Spleen (tissue), 11 donors: Measurements from ENCODE around the gene ALDH1A2. TPM values are rescaled to one million over a fixed set of nuclear protein-coding genes. Genes with fewer than 3 reads are reported as not detected.

Experiments used
- DNase-seq: peaks from one replicate; pipeline ENCODE4 v3.0.0-alpha.2; 2020
- H3K27ac ChIP-seq, 8 donors: fragments of 200-600 bp; sonication (generic) in 7 of 8; 1 replicate in 4 of 8; 2 replicates in 4 of 8; pipeline versions ENCODE4 v1.5.0 to v1.8.0; 2016 to 2021; ENCODE audit warnings: inconsistent platforms in 4 of 8, mild to moderate bottlenecking in 4 of 8, moderate library complexity in 1 of 8
- H3K27me3 ChIP-seq, 7 donors: fragments of 200-600 bp; sonication (generic) in 6 of 7; replicated peaks in 1 of 7; 1 replicate in 4 of 7; 2 replicates in 3 of 7; pipeline versions ENCODE4 v1.5.0 to v1.8.0; 2016 to 2021; ENCODE audit warnings: inconsistent platforms in 3 of 7, mild to moderate bottlenecking in 1 of 7
- H3K36me3 ChIP-seq, 6 donors: fragments of 200-600 bp; sonication (generic) in 5 of 6; 1 replicate in 4 of 6; 2 replicates in 2 of 6; pipeline versions ENCODE4 v1.5.0 to v1.8.0; 2016 to 2021; ENCODE audit warnings: inconsistent platforms in 2 of 6
- H3K4me1 ChIP-seq, 6 donors: fragments of 200-600 bp; sonication (generic) in 5 of 6; 1 replicate in 3 of 6; 2 replicates in 3 of 6; pipeline versions ENCODE4 v1.5.0 to v1.8.0; 2016 to 2021; ENCODE audit warnings: inconsistent platforms in 3 of 6
- H3K4me3 ChIP-seq, 8 donors: fragments of 200-600 bp; sonication (generic) in 7 of 8; 1 replicate in 4 of 8; 2 replicates in 4 of 8; pipeline versions ENCODE4 v1.5.0 to v1.8.0; 2016 to 2021; ENCODE audit warnings: inconsistent platforms in 4 of 8, mild to moderate bottlenecking in 4 of 8, moderate library complexity in 2 of 8
- H3K9me3 ChIP-seq, 8 donors: fragments of 200-600 bp; sonication (generic) in 7 of 8; 1 replicate in 4 of 8; 2 replicates in 4 of 8; pipeline versions ENCODE4 v1.5.0 to v1.8.0; 2016 to 2021; ENCODE audit warnings: inconsistent platforms in 4 of 8
- POLR2A ChIP-seq, 3 donors: fragments of 450-650 bp; IDR thresholded peaks; one replicate each; pipeline ENCODE4 v1.5.1; 2017; ENCODE audit warnings: antibody characterized with exemption in 3 of 3, mild to moderate bottlenecking in 1 of 3
- POLR2AphosphoS5 ChIP-seq, 3 donors: sonication (generic); formaldehyde crosslinking; IDR thresholded peaks; one replicate each; pipeline ENCODE4 v1.5.1; 2017; ENCODE audit warnings: antibody characterized with exemption in 3 of 3
- WGBS, 5 donors: extraction: QIAGEN DNeasy Blood & Tissue Kit in 3 of 5; methylation state at CpG; one replicate each; pipeline versions ENCODE4 v1.1.5 to v1.1.7; 2013 to 2018; 5-methylcytosine and 5-hydroxymethylcytosine counted together
- intact Hi-C: fragments of 100-400 bp; cut with DNase I; formaldehyde crosslinking; loops from one replicate; pipeline ENCODE4 v1.15.0; 2023; ENCODE audit warnings: low total_unique reads
- polyA plus RNA-seq, 3 donors: library from polyadenylated mRNA; stranded (reverse); fragments of 200-250 nt; gene quantifications; one replicate each; pipeline ENCODE4 v1.2.1, GENCODE V29; 2013
- total RNA-seq, 7 donors: library from RNA; depleted of rRNA in 3 of 7; stranded (reverse); fragments of >200 nt in 3 of 7; fragmentation: NEBNext Ultra II Directional in 4 of 7; extraction: Animal tissue kit (Norgen Biotek cat#: 25700) in 4 of 7; gene quantifications; one replicate each; pipeline versions ENCODE4 v1.1.0 to v1.2.1, GENCODE V29; 2016 to 2021
- TF ChIP-seq, protein P1 (sequence below), 11 experiments: fragments of 200-600 bp in 7 of 11; fragments of 450-650 bp in 4 of 11; sonication (generic) in 4 of 11; IDR thresholded peaks in 8 of 11; conservative IDR thresholded peaks in 3 of 11; 1 replicate in 7 of 11; 2 replicates in 4 of 11; pipeline versions ENCODE4 v1.4.0 to v1.8.0; 2016 to 2021; ENCODE audit warnings: antibody characterized with exemption in 11 of 11, inconsistent platforms in 4 of 11, mild to moderate bottlenecking in 1 of 11
- donor health status: healthy with polysubstance abuse.
- donor health status: DM: no; HTN: no; CAD: no; lungs with moderate emphysema.
- donor health status: DM: no; HTN: no; CAD: no.
- donor health status: Bipolar disorder and iron deficiency.
- donor health status: healthy.
- donor health status: DM: no; HTN: no; CAD: no.
- donor health status: DM: yes; HTN: yes; CAD: no.

The ALDH1A2 gene
- total and polyA plus RNA-seq, 10 donors = 0.26 to 20.3 (median 4.8) TPM

DNA sequence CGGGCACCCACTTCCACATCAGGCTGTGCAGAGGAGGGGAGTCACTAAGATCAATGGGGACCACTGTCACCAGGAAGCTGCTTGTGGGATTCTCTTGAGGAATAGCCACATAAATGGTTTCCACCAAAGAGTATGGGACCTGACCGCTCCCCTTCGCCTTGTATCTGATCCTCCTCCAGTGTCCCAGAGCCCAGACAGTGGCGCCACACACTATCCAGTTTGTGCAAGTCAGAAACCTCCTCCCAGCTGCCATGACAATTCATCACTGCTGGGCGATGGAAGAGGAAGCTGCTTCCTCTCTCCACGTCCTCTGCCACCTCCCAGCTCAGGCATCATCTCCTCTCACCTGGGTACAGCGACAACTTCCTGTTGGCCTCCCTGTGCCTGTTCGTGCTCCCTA is 147.5 kb downstream of the ALDH1A2 start:
- TF ChIP-seq, protein P1, sequence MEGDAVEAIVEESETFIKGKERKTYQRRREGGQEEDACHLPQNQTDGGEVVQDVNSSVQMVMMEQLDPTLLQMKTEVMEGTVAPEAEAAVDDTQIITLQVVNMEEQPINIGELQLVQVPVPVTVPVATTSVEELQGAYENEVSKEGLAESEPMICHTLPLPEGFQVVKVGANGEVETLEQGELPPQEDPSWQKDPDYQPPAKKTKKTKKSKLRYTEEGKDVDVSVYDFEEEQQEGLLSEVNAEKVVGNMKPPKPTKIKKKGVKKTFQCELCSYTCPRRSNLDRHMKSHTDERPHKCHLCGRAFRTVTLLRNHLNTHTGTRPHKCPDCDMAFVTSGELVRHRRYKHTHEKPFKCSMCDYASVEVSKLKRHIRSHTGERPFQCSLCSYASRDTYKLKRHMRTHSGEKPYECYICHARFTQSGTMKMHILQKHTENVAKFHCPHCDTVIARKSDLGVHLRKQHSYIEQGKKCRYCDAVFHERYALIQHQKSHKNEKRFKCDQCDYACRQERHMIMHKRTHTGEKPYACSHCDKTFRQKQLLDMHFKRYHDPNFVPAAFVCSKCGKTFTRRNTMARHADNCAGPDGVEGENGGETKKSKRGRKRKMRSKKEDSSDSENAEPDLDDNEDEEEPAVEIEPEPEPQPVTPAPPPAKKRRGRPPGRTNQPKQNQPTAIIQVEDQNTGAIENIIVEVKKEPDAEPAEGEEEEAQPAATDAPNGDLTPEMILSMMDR (IDR thresholded peaks at IDR 0.05 in 8 of 11, conservative IDR thresholded peaks at IDR 0.05 in 3 of 11) = no peak
- no peak for TF ChIP-seq POLR2A (IDR thresholded peaks at IDR 0.05)
- TF ChIP-seq POLR2AphosphoS5 (IDR thresholded peaks at IDR 0.05) = no peak
- peaks cover 0 to 8% (median 0%) of the 10 kb centered on the region in 7 donors for H3K27me3 ChIP-seq
- H3K4me1 ChIP-seq = peaks cover 2 to 21% (median 6%) of the 10 kb centered on the region in 6 donors
- H3K36me3 ChIP-seq = no peaks in the 10 kb centered on the region
- intact Hi-C loops = no loop called here
- H3K4me3 ChIP-seq = no peak overlapping the region
- no peak for DNase-seq
- whole genome bisulfite sequencing, 5 donors = 64 to 74% (median 68%) methylated on average over 8 of the region's 8 CpGs
- H3K9me3 ChIP-seq = no peaks in the 10 kb centered on the region
- no peak overlapping the region for H3K27ac ChIP-seq

DNA sequence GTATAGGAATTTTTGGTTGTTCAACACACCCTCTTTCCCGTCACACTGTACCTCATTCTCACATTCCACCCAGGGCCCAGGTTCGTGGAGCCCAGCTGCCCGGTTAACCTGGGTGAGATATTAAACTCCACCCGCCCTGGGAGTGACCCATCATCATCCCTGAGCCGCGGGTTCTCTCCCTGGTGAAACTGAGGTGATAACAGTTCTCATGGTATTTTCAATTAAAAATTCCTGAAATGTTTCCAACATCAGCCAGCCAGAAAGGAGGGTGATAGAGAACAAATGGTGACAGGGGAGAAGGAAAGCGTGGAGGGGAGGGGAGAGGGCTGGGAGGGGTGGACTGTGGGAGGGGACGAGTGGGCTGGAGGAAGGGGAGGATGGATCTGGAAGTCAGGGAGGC is 148.8 kb downstream of the ALDH1A2 start:
- 78 to 89% (median 85%) methylated on average over 8 of the region's 8 CpGs for WGBS, 5 donors
- DNase-seq = no peak

DNA sequence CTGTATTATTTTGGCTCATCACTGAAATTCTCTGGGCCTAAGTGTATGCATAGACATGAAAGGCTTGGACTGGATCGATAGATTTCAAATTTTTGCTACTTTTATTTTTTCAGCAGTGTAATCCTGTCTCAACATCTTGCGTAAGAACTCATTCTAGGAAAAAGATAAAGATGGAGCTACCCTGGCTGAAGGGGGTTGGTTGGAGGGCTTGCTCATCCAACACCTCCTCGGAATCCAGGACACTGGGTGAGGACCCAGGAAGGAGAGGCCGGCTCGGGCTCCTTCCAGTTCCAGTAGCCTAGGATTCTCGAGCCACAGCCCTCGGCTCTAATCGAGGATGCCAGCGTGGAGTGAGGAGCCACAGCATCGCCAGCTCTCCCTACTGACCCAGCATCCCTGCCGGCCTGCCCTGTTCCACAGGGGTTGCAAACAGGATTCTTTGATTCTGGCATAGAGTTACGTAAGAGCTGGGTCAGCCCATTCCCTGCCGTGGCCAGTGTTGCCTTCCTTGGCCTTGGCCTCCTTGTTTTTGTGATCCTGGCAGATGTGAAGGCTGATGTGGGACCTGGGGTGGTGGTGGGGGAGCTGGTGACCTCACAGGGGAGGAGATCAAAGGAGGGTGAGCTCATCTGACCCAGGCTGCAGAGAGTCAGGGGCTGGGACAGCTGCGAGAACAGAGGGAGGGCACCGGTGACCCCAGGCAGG is 149.5 kb downstream of the ALDH1A2 start:
- Histone ChIP-seq H3K4me3 (no peak overlapping the region), H3K9me3 (no peaks in the 10 kb centered on the region), H3K4me1 (peaks cover 0 to 1% (median 0%) of the 10 kb centered on the region in 6 donors), H3K27ac (no peak overlapping the region), H3K36me3 (no peaks in the 10 kb centered on the region), H3K27me3 (peaks cover 0 to 12% (median 0%) of the 10 kb centered on the region in 7 donors)
- 85 to 93% (median 89%) methylated on average over 15 of the region's 15 CpGs for WGBS, 5 donors
- TF ChIP-seq, protein P1 (IDR thresholded peaks at IDR 0.05 in 8 of 11, conservative IDR thresholded peaks at IDR 0.05 in 3 of 11) = no peak
- no peak for TF ChIP-seq POLR2A (IDR thresholded peaks at IDR 0.05)
- no peak for TF ChIP-seq POLR2AphosphoS5 (IDR thresholded peaks at IDR 0.05)
- DNase-seq = no peak
- intact Hi-C loops = no loop called here

More for the DNA sequence above, 148.8 kb downstream of the ALDH1A2 start:
- no peak overlapping the region for H3K27ac ChIP-seq
- no peaks in the 10 kb centered on the region for H3K9me3 ChIP-seq
- H3K4me3 ChIP-seq = no peak overlapping the region
- intact Hi-C loops = no loop called here
- TF ChIP-seq POLR2AphosphoS5 (IDR thresholded peaks at IDR 0.05) = no peak
- no peak for TF ChIP-seq POLR2A (IDR thresholded peaks at IDR 0.05)
- TF ChIP-seq, protein P1 (IDR thresholded peaks at IDR 0.05 in 8 of 11, conservative IDR thresholded peaks at IDR 0.05 in 3 of 11) = no peak
- H3K36me3 ChIP-seq = no peaks in the 10 kb centered on the region
- peaks cover 0 to 8% (median 0%) of the 10 kb centered on the region in 6 donors for H3K4me1 ChIP-seq
- peaks cover 0 to 8% (median 0%) of the 10 kb centered on the region in 7 donors for H3K27me3 ChIP-seq

DNA sequence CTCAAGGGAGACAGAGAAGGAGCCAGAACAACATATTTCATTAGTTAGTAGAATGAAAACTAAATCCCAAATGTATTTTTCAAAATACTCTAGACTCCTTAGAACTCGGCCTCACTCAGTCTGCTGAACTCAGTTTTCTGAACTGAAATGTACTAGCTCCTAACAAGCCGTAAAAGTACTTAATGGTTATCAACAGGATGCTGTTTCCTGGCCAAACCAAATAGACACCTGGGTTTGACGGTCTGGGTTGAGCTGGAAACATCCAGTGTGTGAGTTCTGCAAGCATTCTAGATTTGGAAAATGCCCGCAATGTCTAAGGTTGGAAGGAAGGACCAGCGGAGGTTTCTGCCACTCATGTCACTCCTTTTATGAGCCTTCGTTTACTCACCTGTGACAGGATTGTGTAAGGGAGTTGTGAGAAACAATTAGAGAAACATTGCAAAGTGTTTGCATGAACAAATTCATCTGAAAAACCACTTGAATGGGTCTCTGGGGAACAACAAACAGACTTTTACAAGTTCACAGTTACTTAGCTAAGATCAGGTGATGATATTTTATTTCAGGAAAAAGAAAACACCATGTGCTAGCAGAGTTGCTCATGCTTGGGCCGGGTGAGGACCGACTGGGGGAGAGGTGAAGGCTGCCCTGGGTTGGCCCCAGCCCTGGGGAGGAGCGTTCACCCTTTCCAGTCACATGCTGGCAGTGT is 151.0 kb downstream of the ALDH1A2 start:
- no peak for TF ChIP-seq POLR2A (IDR thresholded peaks at IDR 0.05)
- TF ChIP-seq, protein P1 (IDR thresholded peaks at IDR 0.05 in 8 of 11, conservative IDR thresholded peaks at IDR 0.05 in 3 of 11) = no peak
- no peak for TF ChIP-seq POLR2AphosphoS5 (IDR thresholded peaks at IDR 0.05)
- Histone ChIP-seq H3K9me3 (no peaks in the 10 kb centered on the region), H3K36me3 (no peaks in the 10 kb centered on the region), H3K27me3 (peaks cover 0 to 18% (median 0%) of the 10 kb centered on the region in 7 donors), H3K4me1 (no peaks in the 10 kb centered on the region), H3K27ac (no peak overlapping the region), H3K4me3 (no peak overlapping the region)
- WGBS, 5 donors = 75 to 81% (median 79%) methylated on average over 9 of the region's 9 CpGs
- intact Hi-C loops = no loop called here
- DNase-seq = no peak
